HG02884 (cell line): ENCODE results near the gene TNN.
A peak's percentile ranks its signal among the peaks of the same experiment; 100 is the strongest.
"Not testable (repeated sequence)": the region's sequence is repeated elsewhere in the genome, so short reads cannot be mapped to it uniquely, and the experiment has no call there.

Experiments
- ATAC-seq: cut with Tn5 transposase; IDR thresholded peaks from one replicate; pipeline ENCODE4 v1.9.1; 2021; ENCODE audit warnings: mild to moderate bottlenecking, moderate library complexity; ENCODE audit not compliant: unreplicated experiment

TNN gene

GRCh38 chr1:175108331-175108820, 40.7 kb downstream of the TNN start:
- not testable (repeated sequence) for ATAC-seq

GRCh38 chr1:175114996-175115395, 47.4 kb downstream of the TNN start:
- no peak for ATAC-seq

GRCh38 chr1:175116210-175116798, 48.7 kb downstream of the TNN start:
- ATAC-seq, result no peak

GRCh38 chr1:175116903-175117302, 49.3 kb downstream of the TNN start:
- no peak for ATAC-seq

GRCh38 chr1:175118375-175119367, 51.0 kb downstream of the TNN start:
- no peak for ATAC-seq

GRCh38 chr1:175120511-175120910, 52.9 kb downstream of the TNN start:
- ATAC-seq, result no peak

- no peak for ATAC-seq
These were observed 57.2 kb downstream of the TNN start for GRCh38 chr1:175124861-175125260.

GRCh38 chr1:175126347-175126746, 58.7 kb downstream of the TNN start:
- ATAC-seq, result no peak

GRCh38 chr1:175127565-175127964, 59.9 kb downstream of the TNN start:
- no peak for ATAC-seq

GRCh38 chr1:175128523-175128922, 60.9 kb downstream of the TNN start:
- no peak for ATAC-seq

- ATAC-seq, result no peak
These were observed 61.5 kb downstream of the TNN start for GRCh38 chr1:175129182-175129581.

- no peak for ATAC-seq
These were observed 62.0 kb downstream of the TNN start for GRCh38 chr1:175129644-175129996.

- no peak for ATAC-seq
These were observed 62.5 kb downstream of the TNN start for GRCh38 chr1:175129997-175130648.

- ATAC-seq, result no peak
These were observed 63.0 kb downstream of the TNN start for GRCh38 chr1:175130649-175131045.

- no peak for ATAC-seq
These were observed 63.5 kb downstream of the TNN start for GRCh38 chr1:175131095-175131494.

GRCh38 chr1:175132436-175132835, 64.8 kb downstream of the TNN start:
- no peak for ATAC-seq

- peak; percentile 57 for ATAC-seq
These were observed 66.2 kb downstream of the TNN start for GRCh38 chr1:175133673-175134435.

GRCh38 chr1:175134500-175134899, 66.9 kb downstream of the TNN start:
- no peak for ATAC-seq

GRCh38 chr1:175136246-175136645, 68.6 kb downstream of the TNN start:
- ATAC-seq, result no peak

GRCh38 chr1:175137369-175137768, 69.7 kb downstream of the TNN start:
- no peak for ATAC-seq

GRCh38 chr1:175138579-175138978, 70.9 kb downstream of the TNN start:
- ATAC-seq, result no peak
